ENCODE data around the gene STAC3. TPM values are rescaled to one million over a fixed set of nuclear protein-coding genes. Genes with fewer than 3 reads are reported as not detected.

The STAC3 gene
- total and polyA plus RNA-seq, 2 of the 8 experiments (the other 6 are each of a cell fraction or from before 2014, with no cell fraction given), result 0.70 to 1.3 TPM

GRCh38 chr12:57244312-57244696 lies 6.7 kb downstream of the STAC3 start (continued):
- TF ChIP-seq USF2 (IDR thresholded peaks at IDR 0.05; ENCODE audit: low read length), result no peak
- TF ChIP-seq MAFK (IDR thresholded peaks at IDR 0.05; ENCODE audit: low read depth, low read length), result no peak
